ENCODE measurements around the gene SIL1. TPM values are rescaled to one million over a fixed set of nuclear protein-coding genes. Genes with fewer than 3 reads are reported as not detected.

SIL1 gene
- total and polyA plus RNA-seq, 9 of the 15 experiments (the other 6 are each of a cell fraction or from before 2014, with no cell fraction given) = 1.3 to 30.5 (median 18.1) TPM

GRCh38 chr5:139004374-139005307, 193.5 kb downstream of the SIL1 start (continued):
- TF ChIP-seq ATF3 (IDR thresholded peaks at IDR 0.05) (peak; percentile 98), ATF3 (CRISPR knock-in tag; conservative IDR thresholded peaks at IDR 0.05) (no peak), ZBTB8A (IDR thresholded peaks at IDR 0.05; ENCODE audit: partially characterized antibody) (no peak), SP1 (CRISPR knock-in tag; IDR thresholded peaks at IDR 0.05) (no peak), DNMT1 (IDR thresholded peaks at IDR 0.05) (no peak), JUN (IDR thresholded peaks at IDR 0.05; ENCODE audit: borderline replicate concordance, low read depth, low read length) (0 out of 2 replicates have a peak, but pooled peaks have one; percentile 22), JUN (CRISPR knock-in tag; IDR thresholded peaks at IDR 0.05; ENCODE audit: borderline replicate concordance) (no peak), ZBTB11 (CRISPR knock-in tag; IDR thresholded peaks at IDR 0.05) (no peak), RBM34 (IDR thresholded peaks at IDR 0.05; ENCODE audit: borderline replicate concordance, insufficient read depth, low read length) (no peak), NFYB (IDR thresholded peaks at IDR 0.05; ENCODE audit: extremely low read depth, insufficient read length) (no peak), E2F8 (IDR thresholded peaks at IDR 0.05; ENCODE audit: low read depth, partially characterized antibody) (no peak), ZNF449 (CRISPR knock-in tag; IDR thresholded peaks at IDR 0.05) (no peak), MAFK (IDR thresholded peaks at IDR 0.05; ENCODE audit: low read length) (peak; percentile 29; the same call in 1 of the 2 replicates), ZNF644 (tag; IDR thresholded peaks at IDR 0.05; ENCODE audit: low read depth) (no peak), MED1 (CRISPR knock-in tag; IDR thresholded peaks at IDR 0.05; ENCODE audit: borderline replicate concordance) (no peak), CBFB (CRISPR knock-in tag; IDR thresholded peaks at IDR 0.05) (no peak), KDM2B (CRISPR knock-in tag; IDR thresholded peaks at IDR 0.05) (no peak)
